GM19193 (cell line): ENCODE results near the gene SDK1.

Source experiments
- POLR2A ChIP-seq: IDR thresholded peaks from 4 replicates; pipeline ENCODE4 v1.6.1; 2011; ENCODE audit not compliant: insufficient read depth, insufficient read length; ENCODE audit errors: extremely low read depth

The SDK1 gene

DNA sequence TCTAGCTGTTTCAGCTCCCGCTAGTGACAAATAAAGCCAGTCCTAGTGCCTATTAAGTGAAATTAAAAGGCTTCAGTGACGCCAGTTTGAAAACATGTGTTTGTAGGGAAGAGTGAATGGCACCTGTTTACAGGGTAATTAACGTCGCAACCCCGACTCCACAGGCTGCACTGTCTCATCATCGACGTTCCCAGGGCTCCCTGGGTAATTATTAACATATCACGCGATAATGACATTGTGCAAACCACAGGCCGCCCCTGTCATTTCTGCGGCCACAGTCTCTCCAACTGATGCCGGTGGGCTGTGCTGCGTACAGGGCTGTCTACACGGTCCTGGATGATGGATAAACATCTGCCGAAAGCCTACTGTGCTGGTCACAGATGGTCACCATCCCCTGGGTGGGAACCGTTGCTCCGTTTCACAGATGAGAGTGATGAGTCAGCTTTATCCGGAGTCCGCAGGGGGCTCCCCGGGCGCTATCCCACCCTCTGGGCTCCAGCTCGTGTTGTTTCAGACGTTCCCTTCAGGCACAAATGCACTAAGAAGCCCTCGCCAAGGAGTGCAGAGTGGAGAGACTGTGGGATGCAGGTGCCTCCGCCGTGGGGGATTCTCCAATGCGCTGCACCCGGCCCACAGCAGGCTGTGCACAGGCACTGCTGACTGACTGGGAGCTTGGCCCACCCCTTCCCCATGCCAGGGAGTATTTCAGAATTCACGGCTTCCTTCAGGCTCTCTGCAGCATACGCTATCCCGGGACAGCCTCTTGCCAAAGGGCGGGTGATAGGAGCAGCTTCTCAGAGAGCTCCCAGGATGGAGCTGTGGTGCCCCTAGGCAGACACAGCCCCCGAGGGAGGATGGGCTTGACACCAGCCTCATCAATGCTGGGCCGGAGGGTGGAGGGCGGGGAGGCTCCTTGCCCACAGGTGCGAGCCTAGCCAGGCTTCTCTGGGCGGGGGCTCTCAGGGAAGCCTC, 889.2 kb downstream of the SDK1 start:
- TF ChIP-seq POLR2A: no peak

DNA sequence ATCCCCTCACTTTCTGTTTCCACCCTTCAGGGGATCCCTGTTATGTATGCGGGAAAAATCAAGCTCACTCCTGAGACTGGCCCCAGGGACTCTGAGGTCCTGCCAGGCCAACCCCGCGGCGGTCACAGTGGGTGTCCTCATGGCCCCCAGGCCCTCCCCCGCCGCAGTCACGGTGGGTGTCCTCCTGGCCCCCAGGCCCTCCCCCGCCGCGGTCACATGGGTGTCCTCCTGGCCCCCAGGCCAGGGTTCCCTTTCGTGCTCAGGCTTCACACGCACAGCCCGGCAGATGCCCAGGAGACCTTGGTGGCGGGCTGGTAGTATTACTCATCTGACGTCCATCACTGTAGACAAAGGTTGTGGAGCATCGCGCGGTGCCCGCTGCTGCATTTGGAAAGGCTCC, 890.0 kb downstream of the SDK1 start:
- TF ChIP-seq POLR2A: no peak

DNA sequence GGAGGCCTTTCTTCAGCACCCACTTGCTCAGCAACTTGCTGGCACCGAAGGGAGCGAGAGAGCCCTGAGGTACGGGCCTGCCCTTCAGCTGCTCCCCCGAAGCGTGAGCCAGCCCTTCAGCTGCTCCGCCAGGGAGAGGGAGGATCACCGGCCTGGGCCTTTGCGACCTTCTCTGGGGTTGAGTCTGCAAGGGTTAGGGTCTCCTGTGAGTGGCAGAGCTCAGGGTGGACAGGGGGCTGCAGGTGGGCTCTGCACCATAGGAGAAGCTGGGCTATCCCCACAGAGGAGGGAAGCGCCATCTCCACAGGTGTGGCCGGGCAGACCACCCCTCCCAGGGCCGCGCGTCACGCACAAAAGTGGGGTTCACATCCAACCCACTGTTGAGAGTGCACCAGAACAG, 890.5 kb downstream of the SDK1 start:
- TF ChIP-seq POLR2A: no peak

DNA sequence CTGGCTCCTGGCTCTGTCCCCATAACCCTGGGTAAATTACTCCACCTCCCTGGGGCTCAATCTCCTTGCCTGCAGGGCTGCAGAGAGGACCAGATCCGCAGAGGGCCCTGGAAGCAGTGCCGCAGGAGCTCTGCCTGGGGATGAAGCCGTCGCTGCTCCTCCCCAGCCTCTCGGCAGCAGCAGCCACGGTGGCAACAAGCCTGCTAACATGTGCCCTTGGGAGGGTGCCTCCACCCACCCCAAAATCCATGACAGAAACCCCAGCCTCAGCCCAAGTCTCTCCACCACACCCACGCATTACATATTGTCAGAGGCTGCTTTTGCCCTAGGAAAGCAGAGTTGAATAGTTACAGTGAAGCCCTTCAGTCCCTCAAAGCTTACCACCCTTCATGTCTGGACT, 894.6 kb downstream of the SDK1 start:
- TF ChIP-seq POLR2A: no peak

DNA sequence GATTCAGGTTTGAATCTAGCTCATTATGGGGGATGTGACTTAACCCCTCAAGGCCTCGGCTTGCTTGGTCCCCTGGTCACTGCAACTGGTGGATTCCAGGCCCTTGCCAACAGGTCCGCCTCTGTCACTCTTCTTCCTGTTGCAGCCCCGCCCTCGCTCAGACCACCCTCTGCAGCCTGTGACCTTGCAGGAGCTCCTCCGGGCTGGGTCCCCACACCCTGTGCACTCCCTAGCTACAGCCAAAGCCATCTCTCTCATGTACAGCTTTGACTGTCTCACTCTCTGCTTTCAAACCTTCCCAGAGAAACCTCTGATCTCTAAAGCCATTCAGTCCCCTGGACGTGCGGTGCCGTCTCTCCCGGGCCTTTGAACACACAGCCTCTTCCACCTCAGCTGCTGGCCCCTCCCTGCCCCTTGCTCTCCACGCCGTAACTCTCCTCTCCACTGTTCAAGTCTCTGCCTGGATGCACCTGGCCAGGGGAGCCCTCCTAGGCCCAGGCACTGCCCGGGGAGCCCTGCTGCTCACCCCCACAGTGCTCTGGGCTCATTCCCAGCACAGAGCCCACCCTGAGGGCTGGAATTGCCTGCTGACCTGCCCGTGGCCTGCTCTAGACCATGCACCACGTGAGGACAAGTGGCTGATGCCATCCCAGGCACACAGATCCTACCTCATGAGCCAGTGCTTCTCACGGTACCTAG, 895.2 kb downstream of the SDK1 start:
- no peak for TF ChIP-seq POLR2A

DNA sequence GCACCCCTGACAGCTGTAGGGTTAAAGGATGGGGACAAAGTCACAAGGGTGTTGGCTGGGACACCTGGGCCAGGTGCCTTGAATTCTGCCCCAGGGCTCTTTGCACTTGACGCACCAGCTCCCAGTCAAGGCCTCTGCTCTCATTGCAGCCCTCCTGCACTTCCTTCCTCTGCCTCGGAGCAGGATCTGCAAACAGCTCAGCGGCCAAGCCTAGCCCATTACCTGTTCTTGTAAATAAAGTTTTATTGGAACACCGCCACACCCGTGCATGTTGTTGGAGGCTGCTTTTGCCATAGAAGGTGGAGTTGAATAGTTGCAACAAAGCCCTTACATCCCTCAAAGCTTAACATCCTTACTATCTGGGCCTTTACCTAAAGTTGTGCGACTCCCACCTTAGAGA, 897.2 kb downstream of the SDK1 start:
- no peak for TF ChIP-seq POLR2A

DNA sequence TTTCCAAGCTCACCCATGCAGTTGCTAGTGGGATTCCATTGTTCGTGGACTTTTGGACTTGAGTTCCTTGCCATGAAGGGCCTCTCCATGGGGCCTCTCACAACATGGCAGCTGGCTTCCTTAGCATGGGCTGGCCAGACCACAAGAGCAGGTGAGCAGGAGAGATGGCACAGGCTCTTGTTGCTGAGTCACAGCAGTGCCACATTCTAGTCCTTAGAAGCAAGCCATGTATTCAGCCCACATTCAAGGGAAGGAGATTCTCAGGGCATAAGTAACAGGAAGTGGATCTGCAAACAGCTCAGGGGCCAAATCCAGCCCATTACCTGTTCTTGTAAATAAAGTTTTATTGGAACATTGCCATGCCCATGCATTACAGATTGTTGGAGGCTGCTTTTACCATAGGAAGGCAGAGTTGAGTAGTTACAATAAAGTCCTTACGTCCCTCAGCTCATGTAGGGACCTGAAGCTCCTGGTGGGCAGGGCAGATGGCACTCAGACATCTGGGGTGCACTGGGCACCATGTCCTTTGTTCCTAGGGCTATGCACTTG, 899.6 kb downstream of the SDK1 start:
- TF ChIP-seq POLR2A: no peak

DNA sequence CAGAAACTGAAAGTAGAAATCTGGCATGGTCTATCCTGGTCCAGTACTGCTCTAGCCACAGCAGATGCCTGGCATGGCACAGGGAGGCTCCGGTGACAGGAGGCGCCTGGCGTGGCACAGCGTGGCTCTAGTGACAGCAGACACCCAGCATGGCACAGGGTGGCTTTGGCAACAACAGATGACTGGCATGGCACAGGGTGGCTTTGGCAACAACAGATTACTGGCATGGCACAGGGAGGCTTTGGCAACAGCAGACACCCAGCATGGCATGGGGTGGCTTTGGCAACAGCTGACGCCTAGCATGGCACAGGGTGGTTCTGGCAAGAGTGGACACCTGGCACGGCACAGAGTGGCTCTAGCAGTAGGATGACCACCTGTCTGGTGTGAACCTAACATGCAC, 900.5 kb downstream of the SDK1 start:
- TF ChIP-seq POLR2A: no peak

DNA sequence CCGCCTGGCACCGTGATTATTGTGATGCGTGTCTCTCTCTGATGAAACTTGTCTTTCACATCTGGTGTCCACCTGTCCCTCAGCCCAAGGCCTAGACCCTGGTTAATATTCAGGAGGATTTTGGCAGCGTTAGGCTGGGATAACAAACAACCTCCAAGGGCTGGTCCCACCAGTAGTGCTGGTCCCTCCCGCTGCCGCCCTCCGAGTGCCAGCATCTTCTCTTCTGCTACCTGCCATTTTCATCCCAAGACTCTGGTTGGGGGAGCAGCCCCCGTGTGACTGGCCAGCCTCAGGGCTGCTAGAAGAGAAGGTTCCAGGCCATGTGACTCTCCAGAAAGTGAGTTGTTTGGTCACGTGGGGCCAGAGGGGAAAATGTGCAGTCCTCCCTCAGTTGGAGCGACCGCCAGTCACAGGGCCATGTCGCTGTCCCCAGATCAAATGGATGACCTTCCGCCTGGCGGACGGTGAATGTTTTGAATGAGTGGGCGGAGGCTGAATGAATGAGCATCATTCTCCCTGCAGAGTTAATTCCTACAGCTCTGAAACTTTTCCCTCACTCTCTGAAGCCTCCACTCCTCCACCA, 901.2 kb downstream of the SDK1 start:
- no peak for TF ChIP-seq POLR2A

DNA sequence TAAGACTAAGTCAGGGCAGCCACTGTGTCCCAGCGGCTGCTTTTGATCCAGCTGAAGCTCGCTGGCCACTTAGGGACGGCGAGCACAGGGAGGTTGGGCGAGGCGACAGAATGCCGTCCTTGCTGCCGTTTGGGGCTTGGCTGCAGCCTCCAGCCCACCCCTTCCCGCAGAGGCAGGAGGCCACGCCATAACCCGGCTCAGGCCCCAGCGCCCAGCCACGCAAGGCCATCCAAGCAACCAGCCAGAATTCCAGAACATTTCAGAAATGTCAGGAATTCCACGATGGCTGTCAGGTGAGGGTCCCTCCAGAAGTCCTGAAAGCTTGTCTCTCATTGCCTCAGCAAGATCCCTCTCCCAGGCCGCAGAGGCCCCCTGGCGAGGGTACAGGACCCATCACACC, 901.9 kb downstream of the SDK1 start:
- no peak for TF ChIP-seq POLR2A

DNA sequence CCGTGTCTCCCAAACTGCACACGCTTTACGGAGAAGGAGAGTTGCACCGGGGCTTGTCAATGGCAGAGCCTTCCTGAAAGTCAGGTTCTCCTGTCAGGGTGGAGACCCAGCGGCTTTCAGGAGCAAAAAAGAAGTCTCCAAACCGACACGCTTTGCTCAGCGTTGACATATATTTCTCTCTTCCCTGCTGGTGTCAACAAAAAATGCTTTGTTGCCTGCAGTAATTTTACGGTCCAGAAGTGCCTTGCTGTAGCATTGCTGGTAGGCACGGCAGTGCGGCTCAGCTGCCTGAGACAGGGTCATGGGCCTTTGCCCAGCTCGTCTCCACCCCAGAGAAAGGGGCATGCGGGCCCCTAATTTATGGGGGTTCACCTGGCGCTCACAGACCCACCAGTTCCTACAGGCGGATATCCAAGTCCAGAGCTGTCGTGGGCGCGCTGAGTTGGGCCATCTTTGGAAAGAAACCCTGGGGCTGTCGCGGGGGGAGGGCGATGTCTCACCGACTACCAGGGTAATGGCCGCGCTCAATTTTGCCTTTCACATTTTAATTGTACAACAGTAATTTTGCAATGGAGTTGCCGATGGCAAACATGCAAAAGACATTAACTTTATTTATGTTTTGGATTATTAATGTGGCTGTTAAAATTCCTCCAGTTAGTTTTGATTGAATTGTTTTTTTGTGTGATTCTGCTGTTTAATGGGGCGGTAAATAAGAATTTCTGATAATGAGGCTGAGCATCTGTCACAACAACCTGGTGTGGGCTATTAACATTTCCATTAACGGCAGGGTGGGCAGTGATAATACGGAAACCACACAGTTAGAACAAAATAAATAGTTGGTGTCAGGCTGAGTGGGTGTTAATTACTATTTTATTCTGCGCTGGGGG, 902.8 kb downstream of the SDK1 start:
- TF ChIP-seq POLR2A: no peak

DNA sequence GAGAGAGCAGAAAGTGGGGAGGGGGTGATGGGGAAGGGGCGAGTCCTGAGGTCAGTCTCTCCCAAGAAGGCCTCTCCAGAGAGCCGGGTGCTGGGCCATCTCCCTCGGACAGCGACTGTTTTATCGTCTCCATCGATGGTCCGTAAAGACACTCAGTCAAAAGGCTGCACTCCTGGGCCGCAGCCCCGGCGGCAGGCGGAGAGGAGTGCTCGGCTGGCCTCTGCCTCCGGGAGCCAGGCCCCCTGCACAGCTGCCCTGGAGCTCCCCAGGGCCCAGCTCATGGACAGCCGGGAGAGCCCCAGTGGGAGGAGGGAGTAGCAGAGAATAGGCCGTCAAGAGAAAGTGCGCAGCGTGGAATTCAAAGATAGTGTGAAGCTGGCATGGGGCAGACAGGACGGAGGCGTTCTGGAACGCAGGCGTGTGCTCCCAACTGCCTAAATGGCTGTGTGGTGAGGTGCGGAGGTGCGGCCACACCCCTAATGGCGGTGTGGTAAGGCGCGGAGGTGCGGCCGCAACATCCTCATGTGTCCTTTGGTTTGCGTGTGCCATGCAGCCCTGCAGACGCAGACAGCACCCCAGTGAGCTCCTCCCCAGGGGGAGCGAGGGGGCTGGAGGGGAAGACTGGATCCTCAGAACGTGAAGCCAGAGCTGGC, 903.6 kb downstream of the SDK1 start:
- TF ChIP-seq POLR2A: no peak

DNA sequence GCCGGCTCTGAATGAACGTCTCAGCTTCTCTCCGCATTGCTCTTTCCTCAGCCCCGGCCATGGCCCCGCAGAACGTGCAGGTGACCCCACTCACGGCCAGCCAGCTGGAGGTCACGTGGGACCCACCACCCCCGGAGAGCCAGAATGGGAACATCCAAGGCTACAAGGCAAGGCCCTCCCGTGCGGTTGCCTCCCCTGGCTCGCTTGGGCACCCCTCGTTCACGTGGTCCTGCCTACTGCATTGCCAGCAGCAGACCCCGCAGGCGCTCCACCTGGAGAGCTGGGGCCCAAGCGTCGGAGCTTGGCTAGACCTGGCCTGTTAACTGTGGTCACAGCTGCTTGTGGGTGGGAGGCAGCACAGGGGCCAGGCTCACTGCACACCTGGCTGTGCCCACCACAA, 904.8 kb downstream of the SDK1 start:
- no peak for TF ChIP-seq POLR2A

DNA sequence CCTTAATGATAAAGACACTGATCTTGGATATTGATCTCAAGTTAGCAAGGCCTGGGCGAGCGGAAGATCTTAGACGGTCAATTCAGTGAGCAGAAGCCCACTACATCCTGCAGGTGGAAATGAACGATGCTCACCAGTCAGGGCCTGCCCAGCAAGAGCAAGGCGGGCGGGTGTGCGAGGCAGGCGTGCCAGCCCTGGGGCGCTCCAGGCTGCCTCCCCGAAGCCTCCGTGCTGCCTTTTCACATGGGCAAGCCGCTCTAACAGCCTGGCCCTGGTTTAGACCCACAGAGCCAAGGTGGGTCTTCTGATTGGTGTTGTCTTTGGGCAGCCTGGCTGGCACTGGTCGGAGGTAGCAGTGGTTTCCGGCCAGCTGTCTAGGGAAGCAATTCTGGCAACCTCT, 906.0 kb downstream of the SDK1 start:
- no peak for TF ChIP-seq POLR2A
